NOMO-1 (cell line): ENCODE data around the gene GPR26.
"Not testable (repeated sequence)": the region's sequence is repeated elsewhere in the genome, so short reads cannot be mapped to it uniquely, and the experiment has no call there.

ENCODE experiments used
- DNase-seq, 2 experiments: peaks; one replicate each; lab custom pipeline; 2025; ENCODE audit not compliant: unreplicated experiment in 2 of 2; lab: John Stamatoyannopoulos, UW

GPR26 gene

GRCh38 chr10:123704812-123705211, 38.7 kb downstream of the GPR26 start:
- no peak for DNase-seq

- no peak for DNase-seq
These were observed 40.1 kb downstream of the GPR26 start for GRCh38 chr10:123706236-123706635.

- DNase-seq, result no peak
These were observed 49.4 kb downstream of the GPR26 start for GRCh38 chr10:123715546-123715945.

- DNase-seq, result no peak
These were observed 51.2 kb downstream of the GPR26 start for GRCh38 chr10:123717336-123717735.

GRCh38 chr10:123718544-123719060, 52.4 kb downstream of the GPR26 start:
- no peak for DNase-seq

GRCh38 chr10:123720536-123720935, 54.4 kb downstream of the GPR26 start:
- DNase-seq, result no peak

- no peak for DNase-seq
These were observed 55.4 kb downstream of the GPR26 start for GRCh38 chr10:123721441-123722049.

GRCh38 chr10:123722351-123722750, 56.2 kb downstream of the GPR26 start:
- no peak for DNase-seq

- no peak for DNase-seq
These were observed 58.6 kb downstream of the GPR26 start for GRCh38 chr10:123724747-123725146.

- DNase-seq, result no peak
These were observed 60.2 kb downstream of the GPR26 start for GRCh38 chr10:123726381-123726780.

GRCh38 chr10:123726836-123727235, 60.7 kb downstream of the GPR26 start:
- no peak for DNase-seq

- DNase-seq, result no peak
These were observed 63.4 kb downstream of the GPR26 start for GRCh38 chr10:123729523-123729922.

- DNase-seq, result not testable (repeated sequence)
These were observed 70.8 kb downstream of the GPR26 start for GRCh38 chr10:123736917-123737316.

- no peak for DNase-seq
These were observed 75.0 kb downstream of the GPR26 start for GRCh38 chr10:123741146-123741545.

GRCh38 chr10:123741711-123742110, 75.6 kb downstream of the GPR26 start:
- no peak for DNase-seq

- no peak for DNase-seq
These were observed 76.7 kb downstream of the GPR26 start for GRCh38 chr10:123742751-123743440.

- no peak for DNase-seq
These were observed 77.5 kb downstream of the GPR26 start for GRCh38 chr10:123743441-123744223.

- no peak for DNase-seq
These were observed 78.0 kb downstream of the GPR26 start for GRCh38 chr10:123744224-123744536.
